ENCODE data around the gene CERS3.

- TF ChIP-seq HNF4A (conservative IDR thresholded peaks at IDR 0.05) (no peak), GABPA (IDR thresholded peaks at IDR 0.05 in 1 of 2, conservative IDR thresholded peaks at IDR 0.05 in 1 of 2) (no peak), RAD21 (IDR thresholded peaks at IDR 0.05) (no peak), CTCF (IDR thresholded peaks at IDR 0.05; ENCODE audit: low read depth, low read length, missing input control) (no peak), SP1 (IDR thresholded peaks at IDR 0.05) (no peak), YY1 (IDR thresholded peaks at IDR 0.05) (no peak), MAX (IDR thresholded peaks at IDR 0.05) (no peak), EGR1 (IDR thresholded peaks at IDR 0.05; ENCODE audit: low read depth in 2 of 2) (no peak), ZBTB33 (IDR thresholded peaks at IDR 0.05) (no peak), REST (IDR thresholded peaks at IDR 0.05) (no peak), JUND (IDR thresholded peaks at IDR 0.05) (no peak)
Observed at GRCh38 chr15:100553468-100553867, 24.7 kb upstream of the CERS3 start.

Data from liver (tissue), 3 donors.